Urinary bladder (tissue), 4 donors: ENCODE measurements around the gene NKIRAS2. TPM values are rescaled to one million over a fixed set of nuclear protein-coding genes. Genes with fewer than 3 reads are reported as not detected.
A peak's percentile ranks its signal among the peaks of the same experiment; 100 is the strongest.
"Not testable (repeated sequence)": the region's sequence is repeated elsewhere in the genome, so short reads cannot be mapped to it uniquely, and the experiment has no call there.

Experiments used
- DNase-seq: peaks from one replicate; pipeline ENCODE4 v3.0.0-alpha.2; 2015; ENCODE audit errors: extremely low spot score
- H3K27ac ChIP-seq: one replicate; pipeline ENCODE4 v1.5.1; 2013; ENCODE audit warnings: low read depth, mild to moderate bottlenecking, moderate library complexity
- H3K36me3 ChIP-seq: one replicate; pipeline ENCODE4 v1.6.1; 2013; ENCODE audit warnings: mild to moderate bottlenecking, moderate library complexity; ENCODE audit not compliant: insufficient read depth
- H3K4me1 ChIP-seq: one replicate; pipeline ENCODE4 v1.6.1; 2013; ENCODE audit warnings: mild to moderate bottlenecking, moderate library complexity; ENCODE audit not compliant: insufficient read depth
- H3K4me3 ChIP-seq: one replicate; pipeline ENCODE4 v1.5.1; 2013; ENCODE audit warnings: low read depth, low read length
- WGBS: extraction: QIAGEN DNeasy Blood & Tissue Kit; methylation state at CpG from one replicate; pipeline ENCODE4 v1.1.7; 2013; 5-methylcytosine and 5-hydroxymethylcytosine counted together
- polyA plus RNA-seq: library from polyadenylated mRNA; stranded (reverse); fragments of 200-250 nt; gene quantifications from one replicate; pipeline ENCODE4 v1.2.3, GENCODE V29; 2013
- total RNA-seq: library from RNA; depleted of rRNA; stranded (reverse); fragments of >200 nt; gene quantifications from one replicate; pipeline ENCODE4 v1.2.3, GENCODE V29; 2014
- donor health status: healthy with polysubstance abuse.
- donor health status: healthy.

NKIRAS2 gene
- total and polyA plus RNA-seq, 2 donors, result 14.4 to 52.0 TPM

DNA sequence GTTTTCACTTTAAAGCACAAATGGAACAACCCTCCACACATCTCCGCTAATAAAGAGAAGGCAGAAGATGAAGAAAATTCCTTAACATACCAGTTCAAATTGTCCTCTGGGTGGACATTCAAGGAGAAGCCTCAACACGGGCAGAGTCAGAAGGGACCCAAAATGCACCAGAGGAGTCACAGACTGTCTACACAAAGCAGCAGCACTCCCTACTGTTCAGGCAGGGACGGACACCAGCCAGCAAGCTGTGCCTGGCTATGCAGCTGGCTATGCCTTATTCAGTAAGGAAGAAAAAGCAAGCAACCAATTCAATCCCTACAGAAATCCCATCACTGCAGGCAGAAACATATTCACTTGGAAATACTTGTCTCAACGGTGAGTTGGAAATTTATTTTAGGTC, 10.7 kb upstream of the NKIRAS2 start:
- no peak for DNase-seq
- Histone ChIP-seq H3K4me1 (no peaks in the 10 kb centered on the region), H3K4me3 (no peak overlapping the region), H3K36me3 (no peaks in the 10 kb centered on the region), H3K27ac (no peak overlapping the region)
- 83% methylated on average over 4 of the region's 4 CpGs for WGBS

GRCh38 chr17:42010266-42010680, 9.6 kb upstream of the NKIRAS2 start:
- 70% methylated on average over 9 of the region's 9 CpGs for WGBS
- H3K27ac ChIP-seq, DNase-seq, H3K4me1 ChIP-seq, H3K4me3 ChIP-seq, H3K36me3 ChIP-seq: not testable (repeated sequence)

DNA sequence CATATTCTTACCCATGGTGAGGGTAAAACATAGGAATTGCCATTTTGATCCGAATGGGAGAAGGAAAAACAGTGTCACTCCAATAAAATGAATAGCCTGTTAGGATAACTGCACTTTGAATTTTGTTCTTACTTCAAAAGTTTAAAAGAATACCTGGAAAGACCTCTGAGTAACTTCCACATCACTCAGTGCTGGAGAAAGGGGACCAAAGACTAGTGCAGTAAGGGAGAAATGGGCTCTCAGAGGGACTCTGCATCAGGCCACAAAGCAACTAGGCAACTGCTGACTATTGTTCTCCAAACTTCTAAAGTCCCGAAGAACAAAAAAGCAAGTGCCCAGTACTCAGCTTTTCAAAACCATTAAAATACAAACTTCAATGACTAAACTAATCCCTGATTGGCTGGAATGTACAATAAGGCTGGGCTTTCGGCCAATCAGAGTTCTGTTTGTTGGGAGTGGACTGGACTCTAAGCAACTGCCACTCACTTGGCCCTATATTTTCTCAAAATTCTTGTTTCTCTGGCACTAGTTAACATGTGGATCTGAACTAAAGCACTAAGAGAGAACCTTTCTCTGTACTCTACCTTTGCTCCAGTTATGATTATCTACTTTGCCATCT, 8.9 kb upstream of the NKIRAS2 start:
- no peak for DNase-seq
- Histone ChIP-seq H3K4me3 (no peak overlapping the region), H3K27ac (no peak overlapping the region), H3K4me1 (no peaks in the 10 kb centered on the region), H3K36me3 (no peaks in the 10 kb centered on the region)
- WGBS, result 94% methylated on average over 3 of the region's 3 CpGs

DNA sequence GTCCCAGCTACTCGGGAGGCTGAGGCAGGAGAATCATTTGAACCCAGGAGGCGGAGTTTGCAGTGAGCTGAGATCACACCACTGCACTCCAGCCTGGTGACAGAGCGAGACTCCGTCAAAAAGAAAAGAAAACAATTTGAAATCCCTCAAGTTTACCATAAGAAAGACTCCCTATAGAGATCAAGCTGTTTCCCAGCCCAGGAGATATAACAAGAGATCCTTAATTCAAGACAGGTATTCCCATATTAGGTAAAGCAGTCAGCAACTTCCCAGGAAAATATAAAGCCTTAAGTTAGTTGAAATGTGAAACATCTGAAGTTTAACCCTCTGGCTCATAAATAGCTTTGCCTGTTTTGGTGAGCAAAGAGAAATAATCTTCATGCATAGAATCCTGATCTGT, 7.5 kb upstream of the NKIRAS2 start:
- not testable (repeated sequence) for H3K36me3 ChIP-seq, H3K4me3 ChIP-seq, DNase-seq, H3K4me1 ChIP-seq, H3K27ac ChIP-seq
- whole genome bisulfite sequencing, result 69% methylated on average over 4 of the region's 4 CpGs

GRCh38 chr17:42013740-42014139, 6.2 kb upstream of the NKIRAS2 start:
- 87% methylated on average over 12 of the region's 12 CpGs for WGBS
- not testable (repeated sequence) for H3K36me3 ChIP-seq, H3K4me1 ChIP-seq, DNase-seq, H3K4me3 ChIP-seq, H3K27ac ChIP-seq

DNA sequence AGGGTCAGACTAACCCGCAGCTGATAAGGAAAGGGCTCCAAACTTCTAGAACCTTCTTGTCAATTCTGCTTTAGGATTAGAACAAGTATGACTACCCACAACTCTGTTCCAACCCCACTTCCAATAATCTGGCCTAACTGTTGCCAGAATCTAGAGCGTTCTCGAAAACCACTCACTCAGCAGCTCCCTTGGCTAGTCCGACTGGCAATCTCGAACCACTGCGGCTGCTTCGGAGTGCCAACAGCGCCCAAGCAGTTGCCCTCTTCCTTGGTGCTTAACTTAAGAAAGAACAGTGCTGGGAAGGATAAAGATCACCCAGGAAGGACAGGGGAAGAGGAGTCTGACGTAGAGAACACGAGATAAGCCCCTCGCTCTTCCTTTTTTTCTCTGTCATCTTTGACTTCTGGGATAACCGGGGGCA, 3.5 kb upstream of the NKIRAS2 start:
- Histone ChIP-seq H3K36me3 (no peaks in the 10 kb centered on the region), H3K4me3 (peak overlapping the region; percentile 87), H3K27ac (no peak overlapping the region), H3K4me1 (no peaks in the 10 kb centered on the region)
- 5% methylated on average over 12 of the region's 12 CpGs for WGBS
- no peak for DNase-seq

- H3K27ac ChIP-seq, result peak within 1 kb of the TSS; percentile 88
- H3K4me3 ChIP-seq, result peak within 1 kb of the TSS; percentile 87
- under 1% methylated on average over 70 of the region's 70 CpGs for WGBS
- no peaks in the 10 kb centered on the region for H3K4me1 ChIP-seq
- H3K36me3 ChIP-seq, result no peaks in the 10 kb centered on the region
- DNase-seq, result peak; percentile 72
These were observed 2.7 kb upstream of the NKIRAS2 start, which contains the start of gene DNAJC7 for GRCh38 chr17:42016941-42017865. DNAJC7 (minus strand) TSS chr17:42017439; CDS start chr17:42017416, 23 bp downstream.

DNA sequence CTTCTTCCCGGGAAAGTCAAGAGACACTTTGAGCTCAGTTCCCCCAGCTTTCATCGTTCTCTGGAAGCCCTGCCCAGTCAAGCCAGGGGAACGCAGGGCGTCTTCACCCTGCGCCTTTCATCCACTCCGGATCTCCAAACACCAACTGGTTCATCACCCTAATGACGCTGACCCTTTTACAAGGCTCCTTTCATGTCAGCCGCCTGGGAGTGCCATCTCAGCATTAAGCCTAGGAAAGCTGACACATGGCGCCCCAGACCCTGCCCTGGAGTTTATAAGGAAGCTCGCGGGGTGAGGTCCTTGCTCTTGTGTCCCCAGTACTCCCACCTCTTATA, 2.1 kb upstream of the NKIRAS2 start:
- Histone ChIP-seq H3K4me1 (no peaks in the 10 kb centered on the region), H3K27ac (peak overlapping the region; percentile 88), H3K36me3 (peaks cover 3% of the 10 kb centered on the region), H3K4me3 (peak overlapping the region; percentile 87)
- WGBS, result 2% methylated on average over 11 of the region's 11 CpGs
- no peak for DNase-seq

GRCh38 chr17:42018339-42018738, 1.6 kb upstream of the NKIRAS2 start:
- Histone ChIP-seq H3K4me1 (no peaks in the 10 kb centered on the region), H3K27ac (no peak overlapping the region), H3K36me3 (peaks cover 3% of the 10 kb centered on the region), H3K4me3 (peak overlapping the region; percentile 87)
- DNase-seq, result no peak
- WGBS, result 21% methylated on average over 3 of the region's 3 CpGs

- WGBS, result 93% methylated on average over 4 of the region's 4 CpGs
- Histone ChIP-seq H3K4me3 (no peak overlapping the region), H3K4me1 (no peaks in the 10 kb centered on the region), H3K27ac (no peak overlapping the region), H3K36me3 (peaks cover 3% of the 10 kb centered on the region)
- no peak for DNase-seq
These were observed 902 bp upstream of the NKIRAS2 start for GRCh38 chr17:42018988-42019387.

GRCh38 chr17:42020845-42021244, 955 bp downstream of the NKIRAS2 start:
- DNase-seq, H3K4me3 ChIP-seq, H3K27ac ChIP-seq, H3K36me3 ChIP-seq, H3K4me1 ChIP-seq: not testable (repeated sequence)
- WGBS, result 74% methylated on average over 8 of the region's 8 CpGs

DNA sequence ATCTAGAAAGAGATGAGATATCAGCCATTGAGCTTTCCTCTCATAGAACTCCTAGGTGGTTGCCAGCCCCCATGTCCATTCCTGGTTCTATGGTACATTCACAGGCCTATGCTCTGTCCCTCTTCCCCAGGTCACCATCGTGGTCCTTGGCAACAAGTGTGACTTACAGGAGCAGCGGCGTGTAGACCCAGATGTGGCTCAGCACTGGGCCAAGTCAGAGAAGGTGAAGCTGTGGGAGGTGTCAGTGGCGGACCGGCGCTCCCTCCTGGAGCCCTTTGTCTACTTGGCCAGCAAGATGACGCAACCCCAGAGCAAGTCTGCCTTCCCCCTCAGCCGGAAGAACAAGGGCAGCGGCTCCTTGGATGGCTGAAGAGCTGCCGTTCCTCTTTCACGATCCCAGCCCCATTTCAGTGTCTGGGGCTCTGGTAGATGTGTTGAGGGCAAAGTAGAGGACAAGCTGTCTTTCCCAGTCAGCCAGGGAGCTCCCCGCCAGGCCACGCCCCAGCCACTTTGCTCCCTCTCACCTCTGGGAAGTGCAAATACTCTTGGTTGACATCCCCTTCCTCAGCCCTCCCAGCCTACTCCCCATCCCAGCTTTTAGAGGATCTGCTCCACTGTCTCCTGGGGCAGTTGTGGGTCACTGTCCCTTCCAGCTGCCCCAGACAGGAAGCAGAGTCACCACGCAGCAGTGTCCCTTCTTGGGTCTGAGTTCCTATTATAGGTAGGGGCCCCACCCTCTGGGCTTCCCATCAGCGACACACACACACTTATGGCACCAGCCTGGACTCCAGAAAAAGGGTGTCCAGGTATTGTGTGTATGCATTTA, 3.8 kb downstream of the NKIRAS2 start:
- DNase-seq, result no peak
- WGBS, result 80% methylated on average over 15 of the region's 15 CpGs
- Histone ChIP-seq H3K27ac (no peak overlapping the region), H3K4me3 (no peak overlapping the region), H3K4me1 (no peaks in the 10 kb centered on the region), H3K36me3 (peaks cover 3% of the 10 kb centered on the region)

GRCh38 chr17:42025191-42025579, 5.3 kb downstream of the NKIRAS2 start:
- DNase-seq, result no peak
- Histone ChIP-seq H3K36me3 (peaks cover 3% of the 10 kb centered on the region), H3K4me1 (no peaks in the 10 kb centered on the region), H3K27ac (no peak overlapping the region), H3K4me3 (no peak overlapping the region)
- WGBS, result 64% methylated on average over 8 of the region's 8 CpGs
